ENCODE data around the gene ATP5F1E. TPM values are rescaled to one million over a fixed set of nuclear protein-coding genes. Genes with fewer than 3 reads are reported as not detected.

Gene ATP5F1E
- total RNA-seq, 6 donors from 2014 or later: 18.9 to 75.0 (median 32.3) TPM

- Histone ChIP-seq H3K27ac (no peak overlapping the region), H3K4me1 (no peaks in the 10 kb centered on the region), H3K4me3 (no peak overlapping the region), H3K9me3 (no peaks in the 10 kb centered on the region), H3K36me3 (peaks cover 44 to 100% (median 85%) of the 10 kb centered on the region in 4 donors), H3K27me3 (no peaks in the 10 kb centered on the region)
- DNase-seq (no peak), ATAC-seq (ENCODE audit: low FRiP score in 2 of 2) (no peak)
- 81% methylated on average over 9 of the region's 9 CpGs for WGBS, 2 donors
- no peak for TF ChIP-seq POLR2A (IDR thresholded peaks at IDR 0.05)
- no peak for TF ChIP-seq EP300 (IDR thresholded peaks at IDR 0.05)
- no peak for TF ChIP-seq POLR2AphosphoS5 (IDR thresholded peaks at IDR 0.05)
- no peak for TF ChIP-seq CTCF (IDR thresholded peaks at IDR 0.05)
These were observed 40.4 kb downstream of the ATP5F1E start for GRCh38 chr20:58991715-58992114.

DNA sequence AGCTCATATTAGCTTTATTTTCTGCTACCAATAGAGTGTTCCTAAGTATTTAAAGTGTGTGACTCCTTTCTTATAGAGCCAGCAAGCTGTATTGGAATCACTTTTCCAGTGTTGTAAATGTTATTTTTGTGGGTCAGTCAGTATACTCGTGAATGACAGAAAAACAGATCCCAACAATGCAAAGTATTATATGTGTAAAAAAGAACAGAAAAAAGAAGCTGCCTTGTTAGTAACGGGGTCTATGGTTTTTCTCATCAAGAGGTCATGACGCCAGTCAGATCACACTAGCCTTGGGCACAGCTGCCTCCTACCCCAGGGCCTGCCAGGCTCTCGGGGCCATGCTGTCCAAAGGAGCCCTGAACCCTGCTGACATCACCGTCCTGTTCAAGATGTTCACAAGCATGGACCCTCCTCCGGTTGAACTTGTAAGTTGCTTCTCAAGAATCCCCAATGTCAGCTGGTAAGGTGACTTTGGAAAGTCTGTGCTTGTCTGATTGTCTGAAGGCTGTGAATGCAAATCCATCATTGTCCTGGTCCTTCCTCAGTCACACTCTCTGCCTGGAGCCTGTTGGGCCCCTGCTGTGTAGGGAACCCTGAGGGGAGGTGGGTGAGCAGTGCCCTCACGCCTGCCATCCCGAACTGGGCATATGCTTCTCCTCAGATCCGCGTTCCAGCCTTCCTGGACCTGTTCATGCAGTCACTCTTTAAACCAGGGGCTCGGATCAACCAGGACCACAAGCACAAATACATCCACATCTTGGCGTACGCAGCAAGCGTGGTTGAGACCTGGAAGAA lies 41.3 kb downstream of the ATP5F1E start:
- no peak for TF ChIP-seq EP300 (IDR thresholded peaks at IDR 0.05)
- TF ChIP-seq POLR2A (IDR thresholded peaks at IDR 0.05): no peak
- no peak for TF ChIP-seq CTCF (IDR thresholded peaks at IDR 0.05)
- no peak for TF ChIP-seq POLR2AphosphoS5 (IDR thresholded peaks at IDR 0.05)
- H3K27ac ChIP-seq: peak overlapping the region in 1 of 4 donors; percentile 13
- no peaks in the 10 kb centered on the region for H3K4me1 ChIP-seq
- H3K36me3 ChIP-seq: peaks cover 37 to 100% (median 82%) of the 10 kb centered on the region in 4 donors
- ATAC-seq (ENCODE audit: low FRiP score in 2 of 2) (no peak), DNase-seq (peak in 1 of 2 donors; percentile 17)
- no peak overlapping the region for H3K4me3 ChIP-seq
- H3K9me3 ChIP-seq: no peaks in the 10 kb centered on the region
- no peaks in the 10 kb centered on the region for H3K27me3 ChIP-seq
- WGBS, 2 donors: 94 to 95% methylated on average over 14 of the region's 14 CpGs

GRCh38 chr20:58989196-58989595 lies 42.9 kb downstream of the ATP5F1E start:
- no peak overlapping the region for H3K4me3 ChIP-seq
- DNase-seq: peak in 1 of 2 donors; percentile 10
- TF ChIP-seq POLR2A (IDR thresholded peaks at IDR 0.05): no peak
- peaks cover 36 to 86% (median 70%) of the 10 kb centered on the region in 4 donors for H3K36me3 ChIP-seq
- ATAC-seq (ENCODE audit: low FRiP score in 2 of 2): no peak
- WGBS, 2 donors: 88 to 89% methylated on average over 10 of the region's 10 CpGs
- H3K27ac ChIP-seq: no peak overlapping the region
- H3K27me3 ChIP-seq: no peaks in the 10 kb centered on the region
- H3K4me1 ChIP-seq: peaks cover 0 to 10% (median 4%) of the 10 kb centered on the region in 4 donors
- H3K9me3 ChIP-seq: no peaks in the 10 kb centered on the region

DNA sequence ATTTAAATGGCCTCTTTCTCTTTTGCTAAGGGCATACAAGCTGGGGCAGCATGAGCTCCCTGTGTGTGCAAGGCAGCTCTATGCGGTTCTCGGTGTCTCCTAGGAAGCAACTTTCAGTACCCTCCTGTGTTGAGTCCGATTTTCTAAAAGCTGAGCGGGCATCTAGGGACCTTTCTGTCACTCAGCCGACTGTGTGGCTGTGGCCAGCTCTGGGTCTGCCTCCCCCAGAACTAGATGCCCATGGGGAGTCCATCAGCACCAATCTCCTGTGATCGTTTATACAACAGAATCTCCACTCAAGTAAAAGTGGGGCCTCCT lies 43.6 kb downstream of the ATP5F1E start:
- no peak for TF ChIP-seq EP300 (IDR thresholded peaks at IDR 0.05)
- TF ChIP-seq CTCF (IDR thresholded peaks at IDR 0.05): no peak
- TF ChIP-seq POLR2AphosphoS5 (IDR thresholded peaks at IDR 0.05): no peak
- no peak for TF ChIP-seq POLR2A (IDR thresholded peaks at IDR 0.05)
- H3K4me3 ChIP-seq: no peak overlapping the region
- H3K4me1 ChIP-seq: peaks cover 7 to 17% (median 11%) of the 10 kb centered on the region in 4 donors
- WGBS, 2 donors: 92 to 94% methylated on average over 6 of the region's 6 CpGs
- H3K27ac ChIP-seq: no peak overlapping the region
- peaks cover 33 to 79% (median 63%) of the 10 kb centered on the region in 4 donors for H3K36me3 ChIP-seq
- H3K27me3 ChIP-seq: no peaks in the 10 kb centered on the region
- H3K9me3 ChIP-seq: no peaks in the 10 kb centered on the region
- ATAC-seq (ENCODE audit: low FRiP score in 2 of 2) (no peak), DNase-seq (peak in 1 of 2 donors; percentile 1)

GRCh38 chr20:58987790-58988564 lies 44.2 kb downstream of the ATP5F1E start:
- TF ChIP-seq POLR2AphosphoS5 (IDR thresholded peaks at IDR 0.05) (no peak), CTCF (IDR thresholded peaks at IDR 0.05) (no peak), POLR2A (IDR thresholded peaks at IDR 0.05) (no peak), EP300 (IDR thresholded peaks at IDR 0.05) (no peak)
- no peaks in the 10 kb centered on the region for H3K27me3 ChIP-seq
- H3K27ac ChIP-seq: no peak overlapping the region
- peaks cover 10 to 21% (median 13%) of the 10 kb centered on the region in 4 donors for H3K4me1 ChIP-seq
- ATAC-seq (ENCODE audit: low FRiP score in 2 of 2) (no peak), DNase-seq (peak in 1 of 2 donors; percentile 13)
- peaks cover 29 to 74% (median 58%) of the 10 kb centered on the region in 4 donors for H3K36me3 ChIP-seq
- WGBS, 2 donors: 91% methylated on average over 8 to 9 of the region's 9 CpGs
- no peak overlapping the region for H3K4me3 ChIP-seq
- no peaks in the 10 kb centered on the region for H3K9me3 ChIP-seq

Data from upper lobe of left lung (tissue), 6 donors.